Fibroblast of pulmonary artery (primary cell): ENCODE measurements around the gene PXN.

Source experiments
- DNase-seq: peaks from one replicate; pipeline ENCODE4 v3.0.0-alpha.2; 2010; ENCODE audit warnings: low read depth
- H3K4me3 ChIP-seq: replicated peaks from 2 replicates; pipeline ENCODE4 v1.5.1; 2011; ENCODE audit warnings: low read depth, mild to moderate bottlenecking, control low read depth, low read length, moderate library complexity
- CTCF ChIP-seq: IDR thresholded peaks from 2 replicates; pipeline ENCODE4 v1.5.1; 2011; ENCODE audit warnings: mild to moderate bottlenecking, control low read depth, low read length, inconsistent platforms; ENCODE audit errors: missing control alignments

PXN gene

GRCh38 chr12:120287491-120287890 lies 22.0 kb upstream of the PXN start:
- no peak for TF ChIP-seq CTCF

GRCh38 chr12:120286768-120287490 lies 21.4 kb upstream of the PXN start:
- TF ChIP-seq CTCF = no peak
- DNase-seq = no peak
- H3K4me3 ChIP-seq = no peak overlapping the region

More at GRCh38 chr12:120287491-120287890, 22.0 kb upstream of the PXN start:
- H3K4me3 ChIP-seq = no peak overlapping the region
- DNase-seq = no peak

- H3K4me3 ChIP-seq = no peak overlapping the region
- no peak for TF ChIP-seq CTCF
- DNase-seq = no peak
These were observed 18.9 kb upstream of the PXN start for GRCh38 chr12:120284381-120284780.

- no peak for TF ChIP-seq CTCF
- no peak overlapping the region for H3K4me3 ChIP-seq
- peak; percentile 29 for DNase-seq
These were observed 17.8 kb upstream of the PXN start for GRCh38 chr12:120283318-120283717.

- H3K4me3 ChIP-seq = no peak overlapping the region
- no peak for TF ChIP-seq CTCF
- DNase-seq = no peak
These were observed 12.9 kb upstream of the PXN start for GRCh38 chr12:120278137-120279069.

- no peak for TF ChIP-seq CTCF
- peak; percentile 77 for DNase-seq
- H3K4me3 ChIP-seq = no peak overlapping the region
These were observed 11.2 kb upstream of the PXN start for GRCh38 chr12:120276734-120277133.
